H9 (cell line): ENCODE measurements around the gene UTS2. TPM values are rescaled to one million over a fixed set of nuclear protein-coding genes. Genes with fewer than 3 reads are reported as not detected.

Experiments used
- DNase-seq: peaks from one replicate; pipeline ENCODE4 v3.0.0-alpha.2; 2017
- H2AFZ ChIP-seq: one replicate; pipeline ENCODE4 v1.6.1; 2013; ENCODE audit warnings: mild to moderate bottlenecking, low read length, control low read depth, moderate library complexity
- H2AK5ac ChIP-seq: 2 replicates; pipeline ENCODE4 v1.6.1; 2013; ENCODE audit warnings: low read length, control low read depth, mixed read lengths; ENCODE audit not compliant: insufficient read length
- H2BK120ac ChIP-seq: one replicate; pipeline ENCODE4 v1.6.1; 2013; ENCODE audit warnings: low read depth, mild to moderate bottlenecking, low read length, control low read depth, inconsistent platforms; ENCODE audit not compliant: poor library complexity, severe bottlenecking
- H2BK12ac ChIP-seq: 2 replicates; pipeline ENCODE4 v1.6.1; 2013; ENCODE audit warnings: low read length, control low read depth, mixed read lengths, low read depth; ENCODE audit not compliant: insufficient read length
- H2BK15ac ChIP-seq: 2 replicates; pipeline ENCODE4 v1.6.1; 2013; ENCODE audit warnings: low read depth, low read length, control low read depth
- H2BK20ac ChIP-seq: one replicate; pipeline ENCODE4 v1.6.1; 2013; ENCODE audit warnings: low read depth, mild to moderate bottlenecking, low read length, control low read depth, inconsistent platforms; ENCODE audit not compliant: poor library complexity, severe bottlenecking
- H2BK5ac ChIP-seq: 2 replicates; pipeline ENCODE4 v1.6.1; 2013; ENCODE audit warnings: low read length, control low read depth, mixed read lengths; ENCODE audit not compliant: insufficient read length
- H3K14ac ChIP-seq: 2 replicates; pipeline ENCODE4 v1.6.1; 2013; ENCODE audit warnings: low read length, control low read depth; ENCODE audit not compliant: insufficient read depth
- H3K18ac ChIP-seq: 2 replicates; pipeline ENCODE4 v1.6.1; 2013; ENCODE audit warnings: low read depth, mild to moderate bottlenecking, mixed read lengths, low read length, control low read depth; ENCODE audit not compliant: insufficient read length
- H3K23ac ChIP-seq: 2 replicates; pipeline ENCODE4 v1.6.1; 2013; ENCODE audit warnings: low read length, control low read depth, mixed read lengths, low read depth; ENCODE audit not compliant: insufficient read length
- H3K23me2 ChIP-seq: 2 replicates; pipeline ENCODE4 v1.6.1; 2013; ENCODE audit warnings: low read depth, mild to moderate bottlenecking, mixed read lengths, low read length, control low read depth; ENCODE audit not compliant: insufficient read length, poor library complexity, severe bottlenecking
- H3K27ac ChIP-seq: 2 replicates; pipeline ENCODE4 v1.5.1; 2013; ENCODE audit warnings: low read length, control low read depth, mixed read lengths, low read depth; ENCODE audit not compliant: insufficient read length
- H3K27me3 ChIP-seq: 2 replicates; pipeline ENCODE4 v1.6.1; 2013; ENCODE audit warnings: low read length, control low read depth, inconsistent platforms; ENCODE audit not compliant: insufficient read depth
- H3K4ac ChIP-seq: 2 replicates; pipeline ENCODE4 v1.6.1; 2013; ENCODE audit warnings: low read depth, mild to moderate bottlenecking, control low read depth, inconsistent platforms, low read length, moderate library complexity
- H3K4me1 ChIP-seq: 2 replicates; pipeline ENCODE4 v1.6.1; 2013; ENCODE audit warnings: low read length, control low read depth, inconsistent platforms; ENCODE audit not compliant: insufficient read depth
- H3K4me2 ChIP-seq: 2 replicates; pipeline ENCODE4 v1.6.1; 2013; ENCODE audit warnings: low read length, control low read depth, mixed read lengths; ENCODE audit not compliant: insufficient read length, insufficient read depth
- H3K56ac ChIP-seq: 2 replicates; pipeline ENCODE4 v1.6.1; 2013; ENCODE audit warnings: low read depth, mild to moderate bottlenecking, mixed read lengths, low read length, control low read depth; ENCODE audit not compliant: insufficient read length
- H3K79me1 ChIP-seq: 2 replicates; pipeline ENCODE4 v1.6.1; 2013; ENCODE audit warnings: low read depth, mild to moderate bottlenecking, moderate library complexity, low read length, control low read depth, inconsistent platforms; ENCODE audit not compliant: insufficient read depth, poor library complexity, severe bottlenecking
- H3K79me2 ChIP-seq: 2 replicates; pipeline ENCODE4 v1.6.1; 2013; ENCODE audit warnings: low read length, control low read depth, inconsistent platforms; ENCODE audit not compliant: insufficient read depth
- H3K9ac ChIP-seq: 2 replicates; pipeline ENCODE4 v1.6.1; 2013; ENCODE audit warnings: low read length, control low read depth, mixed read lengths; ENCODE audit not compliant: insufficient read length; ENCODE audit errors: extremely low read depth
- H3K9me3 ChIP-seq: one replicate; pipeline ENCODE4 v1.6.1; 2013; ENCODE audit warnings: low read depth, low read length, inconsistent platforms; ENCODE audit not compliant: control insufficient read depth
- H3T11ph ChIP-seq: one replicate; pipeline ENCODE4 v1.6.1; 2013; ENCODE audit warnings: mild to moderate bottlenecking, low read length, control low read depth, inconsistent platforms
- H4K20me1 ChIP-seq: one replicate; pipeline ENCODE4 v1.6.1; 2013; ENCODE audit not compliant: control insufficient read depth, insufficient read length, insufficient read depth
- H4K5ac ChIP-seq: 2 replicates; pipeline ENCODE4 v1.6.1; 2013; ENCODE audit warnings: low read depth, mild to moderate bottlenecking, mixed read lengths, low read length, control low read depth; ENCODE audit not compliant: insufficient read length
- H4K8ac ChIP-seq: replicated peaks from 2 replicates; pipeline ENCODE4 v1.6.1; 2013; ENCODE audit warnings: low read length, control low read depth, mixed read lengths, low read depth; ENCODE audit not compliant: insufficient read length
- H4K91ac ChIP-seq: 2 replicates; pipeline ENCODE4 v1.6.1; 2013; ENCODE audit warnings: low read depth, mild to moderate bottlenecking, moderate library complexity, mixed read lengths, low read length, control low read depth; ENCODE audit not compliant: insufficient read length
- H3K27ac Mint-ChIP-seq, 3 experiments: 2 replicates in 2 of 3; 3 replicates in 1 of 3; pipeline ENCODE4 v1.8.0; 2020 to 2021; ENCODE audit warnings: mixed read lengths in 3 of 3, mild to moderate bottlenecking in 1 of 3, moderate library complexity in 1 of 3
- H3K27me3 Mint-ChIP-seq: 2 replicates; pipeline ENCODE4 v1.8.0; 2021; ENCODE audit warnings: low read depth, mild to moderate bottlenecking, moderate library complexity, mixed read lengths
- H3K36me3 Mint-ChIP-seq, 3 experiments: 2 replicates in 2 of 3; 3 replicates in 1 of 3; pipeline ENCODE4 v1.8.0; 2020 to 2021; ENCODE audit warnings: low read depth in 3 of 3, mixed read lengths in 3 of 3; ENCODE audit not compliant: insufficient read depth in 1 of 3
- H3K4me1 Mint-ChIP-seq, 2 experiments: 2 replicates each; pipeline ENCODE4 v1.8.0; 2020; ENCODE audit warnings: mixed read lengths in 2 of 2
- H3K4me3 Mint-ChIP-seq, 2 experiments: 2 replicates in 1 of 2; 3 replicates in 1 of 2; pipeline ENCODE4 v1.8.0; 2020 to 2021; ENCODE audit warnings: mild to moderate bottlenecking in 2 of 2, mixed read lengths in 2 of 2, moderate library complexity in 1 of 2
- H3K9me3 Mint-ChIP-seq, 2 experiments: 2 replicates in 1 of 2; 3 replicates in 1 of 2; pipeline ENCODE4 v1.8.0; 2020; ENCODE audit warnings: mild to moderate bottlenecking in 2 of 2, mixed read lengths in 2 of 2, moderate library complexity in 1 of 2
- CTCF ChIP-seq: fragments of 200-600 bp; sonication (generic); conservative IDR thresholded peaks from 3 replicates; pipeline ENCODE4 v1.8.0; 2021; ENCODE audit warnings: antibody characterized with exemption, mild to moderate bottlenecking
- WGBS: extraction: QIAGEN DNeasy Blood & Tissue Kit; methylation state at CpG from one replicate; pipeline ENCODE4 v1.1.7; 2013; ENCODE audit warnings: missing lambda C conversion rate, low lambda C conversion rate, mixed read lengths; ENCODE audit not compliant: insufficient read length; ENCODE audit errors: extremely low coverage; 5-methylcytosine and 5-hydroxymethylcytosine counted together
- total RNA-seq: library from RNA; stranded (reverse); gene quantifications from 2 replicates; pipeline ENCODE4 v1.2.1, GENCODE V29; 2021

The UTS2 gene
- total RNA-seq, 1 experiment from 2014 or later, result not detected

GRCh38 chr1:7831458-7831857 lies 21.4 kb downstream of the UTS2 start:
- Mint-ChIP-seq H3K27me3 (no peaks in the 10 kb centered on the region), H3K4me1 (no peaks in the 10 kb centered on the region), H3K9me3 (no peaks in the 10 kb centered on the region), H3K36me3 (peaks cover 2 to 25% (median 22%) of the 10 kb centered on the region in 3 experiments; a peak in 5 of 7 replicates), H3K27ac (no peak overlapping the region), H3K4me3 (no peak overlapping the region)
- Histone ChIP-seq H2BK5ac (no peak overlapping the region), H3K23me2 (no peaks in the 10 kb centered on the region), H3K4me1 (no peaks in the 10 kb centered on the region), H3K4me2 (no peak overlapping the region), H4K20me1 (no peaks in the 10 kb centered on the region), H3K9ac (no peak overlapping the region), H3K23ac (no peak overlapping the region), H3K27me3 (no peaks in the 10 kb centered on the region), H2AFZ (no peak overlapping the region), H4K5ac (no peak overlapping the region), H3K18ac (no peak overlapping the region), H3K56ac (no peak overlapping the region), H3T11ph (no peak overlapping the region), H2BK12ac (no peak overlapping the region), H2BK15ac (no peak overlapping the region), H2BK120ac (no peak overlapping the region), H4K8ac (no peak overlapping the region), H3K4ac (no peak overlapping the region), H4K91ac (no peak overlapping the region), H3K14ac (no peak overlapping the region), H3K79me1 (no peaks in the 10 kb centered on the region), H2BK20ac (no peak overlapping the region), H2AK5ac (no peak overlapping the region), H3K9me3 (no peaks in the 10 kb centered on the region), H3K79me2 (no peaks in the 10 kb centered on the region), H3K27ac (no peak overlapping the region)
- DNase-seq, result no peak
- no peak for TF ChIP-seq CTCF
- WGBS, result no CpG with 5 or more reads among the region's 3 CpGs
